Adrenal gland (tissue), 12 donors: ENCODE data around the gene UBXN11. TPM values are rescaled to one million over a fixed set of nuclear protein-coding genes. Genes with fewer than 3 reads are reported as not detected.

Source experiments
- DNase-seq, 7 donors: peaks; one replicate each; pipeline ENCODE4 v3.0.0-alpha.2; 2019 to 2020
- H3K27ac ChIP-seq, 5 donors: fragments of 200-600 bp; sonication (generic) in 4 of 5; 1 replicate in 3 of 5; 2 replicates in 2 of 5; pipeline versions ENCODE4 v1.5.1 to v1.8.0; 2016 to 2020; ENCODE audit warnings: mild to moderate bottlenecking in 1 of 5
- H3K27me3 ChIP-seq: fragments of 200-600 bp; 2 replicates; pipeline ENCODE4 v1.8.0; 2021
- H3K36me3 ChIP-seq, 2 donors: fragments of 200-600 bp; replicated peaks in 1 of 2; 1 replicate in 1 of 2; 2 replicates in 1 of 2; pipeline versions ENCODE4 v1.5.1 to v1.8.0; 2018 to 2022
- H3K4me1 ChIP-seq, 2 donors: fragments of 200-600 bp; replicated peaks in 1 of 2; 1 replicate in 1 of 2; 2 replicates in 1 of 2; pipeline versions ENCODE4 v1.5.1 to v1.8.0; 2018 to 2021
- H3K4me3 ChIP-seq, 4 donors: fragments of 200-600 bp; sonication (generic) in 3 of 4; one replicate each; pipeline ENCODE4 v1.5.1; 2016 to 2018
- H3K9me3 ChIP-seq, 3 donors: fragments of 200-600 bp; sonication (generic) in 1 of 3; replicated peaks in 1 of 3; 1 replicate in 2 of 3; 2 replicates in 1 of 3; pipeline versions ENCODE4 v1.5.1 to v1.8.0; 2016 to 2021
- POLR2A ChIP-seq, 2 donors: fragments of 450-650 bp; IDR thresholded peaks; one replicate each; pipeline ENCODE4 v1.6.1; 2017; ENCODE audit warnings: antibody characterized with exemption in 2 of 2, mild to moderate bottlenecking in 2 of 2, moderate library complexity in 1 of 2
- WGBS, 4 donors: extraction: QIAGEN DNeasy Blood & Tissue Kit in 2 of 4; methylation state at CpG; one replicate each; pipeline versions ENCODE4 v1.1.5 to v1.1.7; 2013 to 2017; 5-methylcytosine and 5-hydroxymethylcytosine counted together
- intact Hi-C, 2 donors: fragments of 100-400 bp; cut with DNase I; formaldehyde crosslinking; loops; one replicate each; pipeline versions ENCODE4 v1.14.1 to v1.15.0; 2022 to 2023
- polyA plus RNA-seq, 3 donors: library from polyadenylated mRNA; stranded (reverse); fragments of 200-250 nt in 2 of 3; fragments of 350-450 nt in 1 of 3; fragmentation: Illumina TruSeq in 1 of 3; extraction: RNeasy Lipid Tissue Mini Kit (QIAGEN cat#74804) in 1 of 3; gene quantifications; one replicate each; pipeline ENCODE4 v1.2.3, GENCODE V29; 2013 to 2014
- total RNA-seq, 9 donors: library from RNA; depleted of rRNA in 4 of 9; stranded (reverse); fragments of >200 nt in 4 of 9; fragments of 120-200 nt in 1 of 9; fragmentation: NEBNext Ultra II Directional in 1 of 9; extraction: Animal tissue kit (Norgen Biotek cat#: 25700) in 1 of 9; gene quantifications; one replicate each; pipeline versions ENCODE4 v1.1.0 to v1.2.4, GENCODE V29; 2013 to 2023
- TF ChIP-seq, protein P1 (sequence below), 6 experiments: fragments of 450-650 bp in 4 of 6; fragments of 200-600 bp in 2 of 6; sonication (generic) in 1 of 6; IDR thresholded peaks; 1 replicate in 5 of 6; 2 replicates in 1 of 6; pipeline versions ENCODE4 v1.5.1 to v1.8.0; 2016 to 2021; ENCODE audit warnings: antibody characterized with exemption in 6 of 6, mild to moderate bottlenecking in 2 of 6, moderate library complexity in 1 of 6
- donor health status: healthy with polysubstance abuse.
- donor health status: Bipolar disorder and iron deficiency.
- donor health status: DM: yes; HTN: yes; CAD: no.
- donor health status: DM: no; HTN: no; CAD: no.
- donor health status: DM: no; HTN: no; CAD: no.
- donor health status: DM: yes; HTN: yes; CAD: no.

The UBXN11 gene
- total and polyA plus RNA-seq, 12 donors = 5.3 to 154 (median 13.7) TPM

DNA sequence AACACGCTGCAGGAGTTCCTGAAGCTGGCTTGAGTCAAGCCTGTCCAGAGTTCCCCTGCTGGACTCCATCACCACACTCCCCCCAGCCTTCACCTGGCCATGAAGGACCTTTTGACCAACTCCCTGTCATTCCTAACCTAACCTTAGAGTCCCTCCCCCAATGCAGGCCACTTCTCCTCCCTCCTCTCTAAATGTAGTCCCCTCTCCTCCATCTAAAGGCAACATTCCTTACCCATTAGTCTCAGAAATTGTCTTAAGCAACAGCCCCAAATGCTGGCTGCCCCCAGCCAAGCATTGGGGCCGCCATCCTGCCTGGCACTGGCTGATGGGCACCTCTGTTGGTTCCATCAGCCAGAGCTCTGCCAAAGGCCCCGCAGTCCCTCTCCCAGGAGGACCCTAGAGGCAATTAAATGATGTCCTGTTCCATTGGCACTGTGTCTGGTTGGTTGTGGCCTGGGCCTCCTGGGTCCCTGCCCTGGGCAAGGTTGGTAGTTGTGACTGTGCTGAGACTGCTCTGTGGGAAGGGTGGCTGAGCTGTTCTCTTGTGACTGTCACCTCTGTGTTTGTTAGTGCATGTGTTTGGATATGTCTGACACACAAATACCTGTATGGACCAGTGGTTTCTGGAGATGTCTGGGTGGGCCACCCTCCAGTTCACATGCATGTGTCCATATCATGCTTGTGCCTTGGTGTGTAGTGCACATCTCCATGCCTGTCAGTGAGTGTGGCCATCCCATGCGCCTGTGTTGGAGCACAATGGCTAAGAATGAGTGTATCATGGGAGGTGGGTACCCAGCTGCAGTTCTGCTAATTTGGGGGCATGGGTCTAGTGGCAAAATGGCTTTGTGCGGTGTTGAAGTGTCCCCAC, 25.1 kb downstream of the UBXN11 start:
- intact Hi-C loops = loop anchor here in 1 of 2 donors (5.0 kb wide), 1 partner anchor 41 kb away; no protein-coding TSS in a partner anchor
- H3K4me1 ChIP-seq = peaks cover 10 to 39% of the 10 kb centered on the region in 2 donors
- TF ChIP-seq, protein P1, sequence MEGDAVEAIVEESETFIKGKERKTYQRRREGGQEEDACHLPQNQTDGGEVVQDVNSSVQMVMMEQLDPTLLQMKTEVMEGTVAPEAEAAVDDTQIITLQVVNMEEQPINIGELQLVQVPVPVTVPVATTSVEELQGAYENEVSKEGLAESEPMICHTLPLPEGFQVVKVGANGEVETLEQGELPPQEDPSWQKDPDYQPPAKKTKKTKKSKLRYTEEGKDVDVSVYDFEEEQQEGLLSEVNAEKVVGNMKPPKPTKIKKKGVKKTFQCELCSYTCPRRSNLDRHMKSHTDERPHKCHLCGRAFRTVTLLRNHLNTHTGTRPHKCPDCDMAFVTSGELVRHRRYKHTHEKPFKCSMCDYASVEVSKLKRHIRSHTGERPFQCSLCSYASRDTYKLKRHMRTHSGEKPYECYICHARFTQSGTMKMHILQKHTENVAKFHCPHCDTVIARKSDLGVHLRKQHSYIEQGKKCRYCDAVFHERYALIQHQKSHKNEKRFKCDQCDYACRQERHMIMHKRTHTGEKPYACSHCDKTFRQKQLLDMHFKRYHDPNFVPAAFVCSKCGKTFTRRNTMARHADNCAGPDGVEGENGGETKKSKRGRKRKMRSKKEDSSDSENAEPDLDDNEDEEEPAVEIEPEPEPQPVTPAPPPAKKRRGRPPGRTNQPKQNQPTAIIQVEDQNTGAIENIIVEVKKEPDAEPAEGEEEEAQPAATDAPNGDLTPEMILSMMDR (IDR thresholded peaks at IDR 0.05) = no peak
- TF ChIP-seq POLR2A (IDR thresholded peaks at IDR 0.05) = no peak

DNA sequence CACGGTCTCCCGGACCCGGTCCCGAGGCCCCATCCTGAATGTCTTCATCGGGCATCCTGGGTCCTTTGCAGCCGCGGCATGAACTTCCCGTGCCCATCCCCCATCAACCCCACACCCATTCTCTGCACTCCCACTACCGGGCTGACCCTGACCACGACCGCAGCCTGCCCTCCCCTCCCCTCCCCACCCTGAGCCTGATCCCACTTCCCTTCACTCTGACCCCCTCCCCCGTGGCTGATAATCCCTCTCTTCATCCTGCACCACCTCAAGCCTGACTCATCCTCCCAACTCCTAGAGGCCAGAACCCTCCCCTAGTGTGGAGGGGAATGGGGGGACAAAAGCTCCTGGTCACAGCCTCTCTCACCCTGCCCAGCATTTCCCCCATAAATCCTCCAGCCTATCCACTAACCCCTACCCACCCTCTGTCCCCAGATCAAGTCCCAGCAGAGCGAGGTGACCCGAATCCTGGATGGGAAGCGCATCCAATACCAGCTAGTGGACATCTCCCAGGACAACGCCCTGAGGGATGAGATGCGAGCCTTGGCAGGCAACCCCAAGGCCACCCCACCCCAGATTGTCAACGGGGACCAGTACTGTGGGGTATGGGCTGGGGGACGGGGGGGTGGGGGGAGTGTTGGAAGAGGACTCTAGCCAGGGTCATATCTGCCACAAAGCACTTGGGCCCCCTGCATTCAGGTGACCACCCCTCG, 25.9 kb downstream of the UBXN11 start:
- peaks cover 14 to 48% of the 10 kb centered on the region in 2 donors for H3K4me1 ChIP-seq
- H3K4me3 ChIP-seq = peak overlapping the region in 3 of 4 donors; percentile 77 to 87 (median 80)
- intact Hi-C loops = loop anchor here in 1 of 2 donors (5.0 kb wide), 1 partner anchor 42 kb away; no protein-coding TSS in a partner anchor
- DNase-seq = peak in 2 of 7 donors; percentile 38 to 68
- H3K9me3 ChIP-seq = no peaks in the 10 kb centered on the region
- peak overlapping the region; percentile 52 to 97 (median 83) for H3K27ac ChIP-seq
- no peak for TF ChIP-seq POLR2A (IDR thresholded peaks at IDR 0.05)
- TF ChIP-seq, protein P1 (IDR thresholded peaks at IDR 0.05) = no peak
- 26 to 31% (median 28%) methylated on average over 7 to 20 of the region's 20 CpGs for WGBS, 4 donors
- no peaks in the 10 kb centered on the region for H3K27me3 ChIP-seq
- H3K36me3 ChIP-seq = no peaks in the 10 kb centered on the region

More for the DNA sequence above, 25.1 kb downstream of the UBXN11 start:
- no peak for DNase-seq
- Histone ChIP-seq H3K4me3 (no peak overlapping the region), H3K36me3 (no peaks in the 10 kb centered on the region), H3K9me3 (no peaks in the 10 kb centered on the region), H3K27me3 (no peaks in the 10 kb centered on the region), H3K27ac (peak overlapping the region in 1 of 5 donors; percentile 97)
- WGBS, 4 donors = 88 to 97% (median 94%) methylated on average over 4 to 5 of the region's 5 CpGs

DNA sequence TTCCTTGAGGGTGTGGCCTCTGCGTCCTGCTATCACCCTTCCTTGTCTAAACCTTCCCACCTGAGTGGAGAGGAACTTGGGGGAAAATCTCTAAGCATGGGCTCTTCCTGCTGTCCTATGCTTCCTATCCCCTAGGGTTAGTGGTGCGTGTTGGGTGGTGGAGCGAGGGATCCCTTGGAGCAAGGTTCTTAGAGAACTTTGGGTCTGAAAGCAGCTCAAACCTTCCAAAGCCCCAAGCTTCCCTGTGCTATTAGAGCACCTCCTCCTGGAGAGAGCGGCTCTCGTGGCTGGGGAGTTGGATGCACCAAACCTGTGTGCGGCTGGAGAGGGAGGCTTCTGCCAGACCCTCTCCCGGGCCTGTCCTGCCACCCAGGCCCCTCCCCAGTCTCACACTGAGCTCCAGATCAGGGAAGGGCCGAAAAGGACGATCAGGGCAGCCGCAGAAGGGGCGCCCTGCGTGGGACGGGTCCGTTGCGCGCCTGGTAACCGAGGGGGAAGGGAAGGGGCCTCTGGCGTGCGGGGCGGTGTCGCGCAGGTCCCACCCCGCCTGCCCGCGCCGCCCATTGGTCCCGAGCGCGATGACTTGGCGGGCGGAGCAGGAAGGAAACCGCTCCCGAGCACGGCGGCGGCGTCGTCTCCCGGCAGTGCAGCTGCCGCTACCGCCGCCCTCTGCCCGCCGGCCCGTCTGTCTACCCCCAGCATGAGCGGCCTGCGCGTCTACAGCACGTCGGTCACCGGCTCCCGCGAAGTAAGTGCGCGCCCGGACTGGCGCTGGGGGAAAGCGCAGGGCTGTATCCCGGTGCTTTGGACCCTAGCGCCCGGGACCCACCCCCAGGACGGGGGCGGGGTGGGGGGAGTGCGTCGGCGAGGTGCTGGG, 26.7 kb downstream of the UBXN11 start, which contains the start of gene SH3BGRL3:
Gene SH3BGRL3 (plus strand): TSS at position 631 of the 877 bp plus-strand sequence. CDS start 70 bp downstream, at position 701.
- H3K4me3 ChIP-seq = peak within 1 kb of the TSS in 3 of 4 donors; percentile 77 to 87 (median 80)
- H3K9me3 ChIP-seq = no peaks in the 10 kb centered on the region
- intact Hi-C loops = loop anchor here in 1 of 2 donors (5.0 kb wide), 1 partner anchor 43 kb away; no protein-coding TSS in a partner anchor
- peak; percentile 78 to 91 for TF ChIP-seq POLR2A (IDR thresholded peaks at IDR 0.05)
- TF ChIP-seq, protein P1 (IDR thresholded peaks at IDR 0.05) = peak in 4 of 6 experiments; percentile 21 to 29 (median 25)
- peak; percentile 83 to 91 (median 87) for DNase-seq
- 2 to 49% (median 5%) methylated on average over 3 to 66 of the region's 66 CpGs for WGBS, 4 donors
- peaks cover 14 to 47% of the 10 kb centered on the region in 2 donors for H3K4me1 ChIP-seq
- H3K36me3 ChIP-seq = no peaks in the 10 kb centered on the region
- H3K27ac ChIP-seq = peak within 1 kb of the TSS; percentile 52 to 97 (median 83)
- H3K27me3 ChIP-seq = no peaks in the 10 kb centered on the region
